HFF-Myc (cell line): ENCODE measurements around the gene PRKAG2.

Experiments
- DNase-seq: peaks from one replicate; pipeline ENCODE4 v3.0.0-alpha.2; 2011; ENCODE audit warnings: low read depth; ENCODE audit errors: extremely low read depth
- H3K4me3 ChIP-seq: replicated peaks from 2 replicates; pipeline ENCODE4 v1.5.1; 2011; ENCODE audit warnings: low read depth, mild to moderate bottlenecking, control low read depth, low read length
- CTCF ChIP-seq: IDR thresholded peaks from 2 replicates; pipeline ENCODE4 v1.5.1; 2012; ENCODE audit warnings: mild to moderate bottlenecking, low read depth, low read length, control low read depth; ENCODE audit errors: missing control alignments

Gene PRKAG2

GRCh38 chr7:151759591-151760042 lies 117.3 kb downstream of the PRKAG2 start:
- peak; percentile 32 for DNase-seq

GRCh38 chr7:151758622-151759540 lies 118.0 kb downstream of the PRKAG2 start:
- no peak for TF ChIP-seq CTCF
- no peak overlapping the region for H3K4me3 ChIP-seq
- DNase-seq: no peak

More at GRCh38 chr7:151759591-151760042, 117.3 kb downstream of the PRKAG2 start:
- peak; percentile 90 for TF ChIP-seq CTCF
- H3K4me3 ChIP-seq: no peak overlapping the region

- no peak overlapping the region for H3K4me3 ChIP-seq
- DNase-seq: peak; percentile 26
Observed at GRCh38 chr7:151757274-151757673, 119.6 kb downstream of the PRKAG2 start.

GRCh38 chr7:151756866-151757265 lies 120.0 kb downstream of the PRKAG2 start:
- no peak for DNase-seq
- no peak for TF ChIP-seq CTCF
- H3K4me3 ChIP-seq: no peak overlapping the region

More at GRCh38 chr7:151757274-151757673, 119.6 kb downstream of the PRKAG2 start:
- no peak for TF ChIP-seq CTCF

- DNase-seq: peak; percentile 35
- no peak for TF ChIP-seq CTCF
- no peak overlapping the region for H3K4me3 ChIP-seq
Observed at GRCh38 chr7:151756076-151756731, 120.7 kb downstream of the PRKAG2 start.

- no peak overlapping the region for H3K4me3 ChIP-seq
- DNase-seq: peak; percentile 41
- no peak for TF ChIP-seq CTCF
Observed at GRCh38 chr7:151755131-151755801, 121.6 kb downstream of the PRKAG2 start.
